NCI-H69 (cell line): ENCODE data around the gene ZDHHC9.
A peak's percentile ranks its signal among the peaks of the same experiment; 100 is the strongest.

Source experiments
- DNase-seq: peaks from one replicate; lab custom pipeline; 2025; lab: John Stamatoyannopoulos, UW

ZDHHC9 gene

GRCh38 chrX:129786210-129786651 lies 57.5 kb downstream of the ZDHHC9 start:
- DNase-seq, result no peak

- DNase-seq, result peak; percentile 76
Measured at GRCh38 chrX:129785160-129785947, 58.3 kb downstream of the ZDHHC9 start.

DNA sequence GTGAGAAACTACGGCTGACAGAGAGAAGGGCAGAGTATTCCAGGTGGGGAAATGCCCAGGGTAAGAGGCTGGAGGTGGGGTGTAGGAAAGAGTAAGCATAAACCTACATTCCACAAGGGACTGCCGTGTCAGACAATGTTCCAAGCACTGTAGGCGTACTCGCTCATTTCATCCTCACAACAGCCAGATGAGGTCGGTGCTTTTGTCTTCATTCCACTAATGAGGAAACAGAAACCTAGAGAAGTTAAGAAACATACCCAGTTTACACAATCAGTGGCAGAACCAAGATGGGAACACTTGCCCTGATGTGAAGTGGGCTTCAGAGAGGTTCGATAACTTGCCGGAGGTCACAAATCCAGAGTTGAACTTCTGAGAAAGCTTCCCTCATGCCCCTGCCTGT lies 59.3 kb downstream of the ZDHHC9 start:
- DNase-seq, result peak; percentile 42

GRCh38 chrX:129783291-129783713 lies 60.4 kb downstream of the ZDHHC9 start:
- no peak for DNase-seq

DNA sequence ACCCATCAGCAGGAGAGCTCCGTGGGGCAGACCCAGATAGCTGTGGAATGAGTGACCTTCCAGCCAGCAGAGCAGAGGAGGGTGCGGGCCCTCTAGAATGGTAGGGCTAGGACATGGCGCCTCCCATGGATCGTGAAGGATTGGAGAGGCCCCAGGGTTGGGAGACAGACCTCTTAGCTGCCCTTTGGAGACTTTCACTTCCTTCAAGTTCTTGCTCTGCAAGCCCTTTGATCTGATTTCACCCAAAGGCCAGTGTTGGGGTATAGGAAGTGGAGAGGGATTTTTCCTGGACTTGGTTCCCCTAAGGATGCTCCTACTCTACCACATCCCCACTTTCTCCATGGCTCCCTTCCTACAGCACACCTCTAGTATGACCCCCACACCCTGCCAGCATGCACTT lies 61.0 kb downstream of the ZDHHC9 start:
- DNase-seq, result no peak

DNA sequence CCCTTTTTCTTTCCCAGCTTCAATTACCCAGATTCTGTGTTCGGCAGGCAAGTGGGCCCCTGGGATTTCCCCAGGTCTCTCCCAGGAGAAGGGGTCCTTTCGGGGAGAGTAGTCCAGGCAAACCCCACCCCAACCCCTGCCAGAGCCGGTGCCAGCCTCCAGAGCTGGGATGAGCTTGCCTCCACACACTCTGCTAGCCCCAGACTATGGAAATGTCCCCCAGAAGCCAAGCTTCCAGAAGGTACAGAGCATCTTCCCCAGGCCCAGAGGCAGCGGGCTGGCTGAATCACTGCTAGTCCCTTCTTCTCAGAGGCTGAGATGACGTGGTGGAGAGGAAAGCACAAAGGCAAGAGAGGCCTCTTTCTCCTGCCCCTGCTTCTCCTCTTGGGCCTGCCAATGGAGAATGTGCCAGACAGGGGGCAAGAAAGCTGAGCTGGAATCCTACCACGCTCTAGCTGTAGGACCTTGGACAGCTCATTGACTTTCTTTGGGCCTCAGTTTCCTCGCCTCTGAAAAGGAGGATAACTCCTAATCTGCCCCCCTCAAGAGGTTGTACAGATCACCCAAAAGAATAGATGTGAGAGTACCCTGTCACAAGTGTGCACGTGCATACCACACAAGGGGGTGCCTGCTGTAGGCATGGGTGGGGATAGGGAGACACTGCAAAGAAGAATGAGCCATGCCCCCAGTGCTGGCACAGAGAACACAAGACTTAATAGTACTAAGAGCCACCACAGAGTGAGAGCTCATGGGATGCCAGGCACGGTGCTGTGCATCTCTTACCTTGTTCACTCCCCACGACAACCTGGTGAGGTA lies 61.8 kb downstream of the ZDHHC9 start:
- DNase-seq, result no peak

GRCh38 chrX:129781134-129781672 lies 62.5 kb downstream of the ZDHHC9 start:
- no peak for DNase-seq

- no peak for DNase-seq
Measured at GRCh38 chrX:129780441-129781105, 63.1 kb downstream of the ZDHHC9 start.

DNA sequence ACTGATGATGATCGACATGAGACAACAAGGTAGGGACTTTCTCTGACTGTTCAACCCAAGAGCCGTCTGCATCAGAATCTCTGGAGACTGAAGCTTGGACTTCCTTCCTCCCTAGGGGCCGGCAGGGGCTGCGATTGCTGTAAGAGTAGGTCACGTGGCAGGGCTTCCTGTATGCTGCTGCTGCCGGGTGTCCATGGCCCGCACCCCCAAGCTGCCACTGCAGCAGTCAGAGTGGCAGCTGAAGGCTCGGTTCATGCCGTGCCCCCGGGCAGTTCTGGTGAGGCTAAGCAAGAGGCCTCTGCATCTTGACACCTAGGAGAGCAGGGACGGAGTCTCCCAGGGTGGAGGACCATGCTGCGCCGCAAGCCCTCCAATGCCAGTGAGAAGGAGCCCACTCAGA lies 63.9 kb downstream of the ZDHHC9 start, which contains the start of gene SASH3:
TSS of gene SASH3 (plus strand) at position 203 of the 400 bp plus-strand sequence. CDS start at position 352, 149 bp downstream.
- no peak for DNase-seq

DNA sequence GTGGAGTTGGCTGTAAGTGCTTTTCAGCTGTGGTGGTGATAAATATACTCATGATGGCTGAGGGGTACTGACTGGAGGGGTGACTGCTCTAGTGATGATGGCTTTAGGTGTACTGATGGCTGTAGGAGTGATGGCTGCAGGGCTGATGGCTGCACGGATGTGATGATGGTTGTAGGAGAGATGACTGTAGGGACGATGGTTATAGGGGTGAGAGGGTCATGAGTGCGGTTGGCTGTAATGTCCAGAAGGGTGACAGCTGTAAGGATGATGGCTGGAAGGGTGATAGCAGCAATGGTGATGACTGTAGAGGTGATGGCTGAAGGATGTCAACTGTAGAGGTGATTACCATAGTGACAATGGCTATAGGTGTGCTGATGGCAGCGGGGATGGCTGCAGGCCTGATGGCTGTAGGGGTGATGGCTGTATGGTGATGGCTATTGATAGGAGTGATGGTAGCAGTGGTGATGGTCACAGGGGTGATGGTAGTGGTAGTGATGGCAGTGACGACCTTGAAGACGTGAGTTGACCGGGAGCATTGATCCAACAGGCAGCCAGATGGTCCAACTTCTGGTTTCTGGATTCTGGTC lies 64.5 kb downstream of the ZDHHC9 start:
- no peak for DNase-seq

- no peak for DNase-seq
Measured at GRCh38 chrX:129777218-129778030, 66.3 kb downstream of the ZDHHC9 start.

GRCh38 chrX:129773649-129774458 lies 69.8 kb downstream of the ZDHHC9 start:
- no peak for DNase-seq

- no peak for DNase-seq
Measured at GRCh38 chrX:129772796-129773431, 70.8 kb downstream of the ZDHHC9 start.

- no peak for DNase-seq
Measured at GRCh38 chrX:129771266-129771995, 72.3 kb downstream of the ZDHHC9 start.

DNA sequence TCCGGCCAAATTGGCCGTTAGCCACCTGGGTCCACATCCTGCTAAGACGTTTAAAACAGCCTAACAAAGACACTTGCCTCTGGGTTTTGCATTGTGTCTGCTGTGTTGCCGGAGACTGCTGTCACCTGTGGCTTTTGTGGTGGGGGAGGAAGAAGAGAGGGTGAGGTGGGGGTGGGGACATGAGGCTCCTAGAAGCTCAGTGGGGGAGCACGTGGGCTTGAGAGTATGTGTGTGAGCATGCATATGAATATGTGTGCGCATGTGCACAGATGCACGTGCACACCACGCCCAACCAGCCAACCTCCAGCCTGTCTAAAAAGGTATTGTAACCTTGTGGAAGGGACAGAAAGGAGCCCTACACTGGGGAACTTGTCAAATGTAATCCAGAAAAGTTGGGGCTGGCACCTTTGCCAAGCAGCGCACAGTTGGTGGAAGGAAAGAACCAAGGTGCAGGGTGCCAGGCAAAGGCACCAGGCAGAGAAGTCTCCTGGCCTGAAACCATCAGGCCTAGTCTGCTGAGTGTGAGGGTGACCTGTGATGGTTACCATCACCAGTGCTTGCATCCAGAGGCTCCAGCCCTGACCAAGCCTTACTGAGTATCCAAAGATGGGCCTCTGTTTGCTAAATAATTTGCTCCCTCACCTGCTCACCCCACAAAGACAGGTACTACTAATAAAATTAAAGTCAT lies 74.1 kb downstream of the ZDHHC9 start:
- no peak for DNase-seq

DNA sequence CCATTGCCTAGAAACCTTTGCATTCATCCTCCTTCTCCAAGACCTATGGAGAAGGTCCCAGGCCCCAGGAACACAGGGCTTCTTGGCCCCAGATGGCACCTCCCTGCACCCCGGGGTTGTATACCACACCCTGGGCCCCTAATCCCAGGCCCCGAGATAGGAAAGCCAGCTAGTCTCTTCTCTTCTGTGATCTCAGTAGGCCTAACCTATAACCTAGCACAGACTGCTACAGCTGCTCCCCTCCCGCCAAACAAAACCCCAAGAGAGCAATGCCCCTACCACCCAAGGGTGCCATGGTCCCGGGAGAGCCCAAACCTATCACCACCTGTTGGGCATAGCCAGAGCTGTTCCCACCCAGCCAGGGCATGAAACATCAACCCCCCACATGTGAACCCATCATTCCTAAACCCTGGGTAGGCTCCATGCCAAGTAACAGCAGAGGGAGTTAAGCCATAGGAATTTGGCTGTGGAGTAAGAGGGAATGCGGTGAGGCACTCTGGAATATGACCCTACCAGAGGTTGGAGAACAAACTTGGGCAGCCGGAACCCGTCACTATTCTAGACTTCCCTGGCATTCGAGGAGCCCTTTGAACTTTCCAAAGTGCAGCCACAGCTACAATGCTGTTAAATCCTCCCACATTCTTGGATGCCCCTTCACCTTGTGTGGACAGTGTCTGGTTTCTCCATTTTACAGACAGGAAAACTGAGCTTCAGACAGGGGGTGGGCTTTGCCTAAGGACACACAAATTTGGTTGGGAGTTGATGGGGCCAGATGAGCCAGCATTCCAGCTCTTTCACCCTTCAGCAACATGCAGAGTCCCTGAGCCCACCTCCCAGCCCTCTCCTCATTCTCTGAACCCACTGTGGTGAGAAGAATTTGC lies 74.9 kb downstream of the ZDHHC9 start:
- DNase-seq, result no peak

- DNase-seq, result no peak
Measured at GRCh38 chrX:129768186-129768585, 75.5 kb downstream of the ZDHHC9 start.
